A549 (cell line): Measurements from ENCODE around the gene DEAF1.

Experiments used
- CHD2 ChIP-seq: fragments of 150-350 bp; IDR thresholded peaks from 2 replicates; pipeline ENCODE4 v1.6.1; 2014; ENCODE audit warnings: low read length; ENCODE audit not compliant: partially characterized antibody
- EP300 ChIP-seq, 2 experiments: fragments of >200 bp; sonication (Bioruptor Twin); formaldehyde crosslinking; IDR thresholded peaks; 2 replicates in 1 of 2; 3 replicates in 1 of 2; pipeline ENCODE4 v1.6.1; 2016 to 2017
- POLR2A ChIP-seq: IDR thresholded peaks from 2 replicates; pipeline ENCODE4 v1.6.1; 2012; ENCODE audit warnings: mild to moderate bottlenecking, low read length
- RARB ChIP-seq: fragments of 250-450 bp; sonication (Bioruptor Pico); IDR thresholded peaks from 2 replicates; pipeline ENCODE4 v1.8.0; 2021; ENCODE audit warnings: mild to moderate bottlenecking, moderate library complexity
- RCOR1 ChIP-seq: fragments of 150-350 bp; IDR thresholded peaks from 2 replicates; pipeline ENCODE4 v1.6.1; 2014; ENCODE audit warnings: antibody characterized with exemption, low read length, low read depth
- SMC3 ChIP-seq: fragments of >200 bp; sonication (Bioruptor Twin); formaldehyde crosslinking; IDR thresholded peaks from 3 replicates; pipeline ENCODE4 v1.6.1; 2018; ENCODE audit warnings: inconsistent platforms
- TF ChIP-seq, protein P1 (sequence below): fragments of >200 bp; sonication (Bioruptor Twin); formaldehyde crosslinking; IDR thresholded peaks from 3 replicates; pipeline ENCODE4 v1.5.1; 2016
- TF ChIP-seq, protein P2 (sequence below): fragments of 450-650 bp; IDR thresholded peaks from 2 replicates; pipeline ENCODE4 v1.6.1; 2014; ENCODE audit warnings: antibody characterized with exemption
- TF ChIP-seq, protein P3 (sequence below): fragments of 250-450 bp; sonication (Bioruptor Pico); IDR thresholded peaks from 2 replicates; pipeline ENCODE4 v1.5.0; 2020; ENCODE audit warnings: low read depth, mild to moderate bottlenecking, moderate library complexity

DNA sequence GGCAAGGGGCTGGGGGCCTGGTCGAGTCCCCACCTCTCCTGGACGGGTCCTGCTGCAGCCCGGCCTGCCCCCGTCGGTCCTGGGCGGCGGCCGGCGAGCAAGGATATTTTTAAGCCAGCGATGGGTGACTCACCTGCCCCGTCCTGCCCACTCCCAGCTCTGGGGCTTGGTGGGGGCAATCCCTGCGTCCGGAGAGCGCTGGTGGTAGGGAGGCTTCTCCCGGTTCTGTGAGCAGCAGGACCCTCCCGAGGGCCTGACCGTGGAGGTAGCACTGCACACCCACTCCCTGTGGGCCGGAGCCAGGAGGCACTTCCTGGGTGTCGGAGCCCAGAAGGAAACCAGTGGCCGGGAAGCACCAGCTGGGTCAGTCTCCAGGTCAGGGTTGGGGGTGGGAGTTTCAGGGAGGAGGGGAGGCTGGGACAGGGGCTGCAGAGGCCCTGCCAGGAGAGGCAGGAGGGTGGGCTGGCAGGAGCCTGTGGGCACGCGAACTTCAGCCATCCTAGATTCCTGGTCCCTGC lies 11.5 kb upstream of the DEAF1 start:
- TF ChIP-seq, protein P1, sequence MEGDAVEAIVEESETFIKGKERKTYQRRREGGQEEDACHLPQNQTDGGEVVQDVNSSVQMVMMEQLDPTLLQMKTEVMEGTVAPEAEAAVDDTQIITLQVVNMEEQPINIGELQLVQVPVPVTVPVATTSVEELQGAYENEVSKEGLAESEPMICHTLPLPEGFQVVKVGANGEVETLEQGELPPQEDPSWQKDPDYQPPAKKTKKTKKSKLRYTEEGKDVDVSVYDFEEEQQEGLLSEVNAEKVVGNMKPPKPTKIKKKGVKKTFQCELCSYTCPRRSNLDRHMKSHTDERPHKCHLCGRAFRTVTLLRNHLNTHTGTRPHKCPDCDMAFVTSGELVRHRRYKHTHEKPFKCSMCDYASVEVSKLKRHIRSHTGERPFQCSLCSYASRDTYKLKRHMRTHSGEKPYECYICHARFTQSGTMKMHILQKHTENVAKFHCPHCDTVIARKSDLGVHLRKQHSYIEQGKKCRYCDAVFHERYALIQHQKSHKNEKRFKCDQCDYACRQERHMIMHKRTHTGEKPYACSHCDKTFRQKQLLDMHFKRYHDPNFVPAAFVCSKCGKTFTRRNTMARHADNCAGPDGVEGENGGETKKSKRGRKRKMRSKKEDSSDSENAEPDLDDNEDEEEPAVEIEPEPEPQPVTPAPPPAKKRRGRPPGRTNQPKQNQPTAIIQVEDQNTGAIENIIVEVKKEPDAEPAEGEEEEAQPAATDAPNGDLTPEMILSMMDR, result no peak
- TF ChIP-seq POLR2A, result no peak
- TF ChIP-seq, protein P2, sequence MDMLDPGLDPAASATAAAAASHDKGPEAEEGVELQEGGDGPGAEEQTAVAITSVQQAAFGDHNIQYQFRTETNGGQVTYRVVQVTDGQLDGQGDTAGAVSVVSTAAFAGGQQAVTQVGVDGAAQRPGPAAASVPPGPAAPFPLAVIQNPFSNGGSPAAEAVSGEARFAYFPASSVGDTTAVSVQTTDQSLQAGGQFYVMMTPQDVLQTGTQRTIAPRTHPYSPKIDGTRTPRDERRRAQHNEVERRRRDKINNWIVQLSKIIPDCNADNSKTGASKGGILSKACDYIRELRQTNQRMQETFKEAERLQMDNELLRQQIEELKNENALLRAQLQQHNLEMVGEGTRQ, result no peak
- TF ChIP-seq, protein P3, sequence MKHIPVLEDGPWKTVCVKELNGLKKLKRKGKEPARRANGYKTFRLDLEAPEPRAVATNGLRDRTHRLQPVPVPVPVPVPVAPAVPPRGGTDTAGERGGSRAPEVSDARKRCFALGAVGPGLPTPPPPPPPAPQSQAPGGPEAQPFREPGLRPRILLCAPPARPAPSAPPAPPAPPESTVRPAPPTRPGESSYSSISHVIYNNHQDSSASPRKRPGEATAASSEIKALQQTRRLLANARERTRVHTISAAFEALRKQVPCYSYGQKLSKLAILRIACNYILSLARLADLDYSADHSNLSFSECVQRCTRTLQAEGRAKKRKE (CRISPR knock-in tag), result no peak
- TF ChIP-seq CHD2, result no peak
- no peak for TF ChIP-seq EP300 (IDR thresholded peaks at IDR 0.05)
- no peak for TF ChIP-seq SMC3
- no peak for TF ChIP-seq RARB (CRISPR knock-in tag)
- no peak for TF ChIP-seq RCOR1
